Subcutaneous abdominal adipose tissue (tissue), 5 donors: ENCODE results near the gene NCOA3.

Source experiments
- H3K27ac ChIP-seq: one replicate; pipeline ENCODE4 v1.7.0; 2013; ENCODE audit warnings: low read depth, mild to moderate bottlenecking, inconsistent platforms, low read length, moderate library complexity
- H3K27me3 ChIP-seq, 5 donors: one replicate each; pipeline ENCODE4 v1.7.0; 2013; ENCODE audit warnings: low read length in 5 of 5, inconsistent platforms in 1 of 5; ENCODE audit not compliant: control insufficient read depth in 5 of 5, insufficient read depth in 4 of 5
- H3K36me3 ChIP-seq, 5 donors: one replicate each; pipeline ENCODE4 v1.7.0; 2013; ENCODE audit warnings: low read length in 5 of 5; ENCODE audit not compliant: control insufficient read depth in 5 of 5, insufficient read depth in 5 of 5
- H3K4me1 ChIP-seq, 5 donors: one replicate each; pipeline ENCODE4 v1.7.0; 2013; ENCODE audit warnings: low read length in 5 of 5, mild to moderate bottlenecking in 3 of 5, moderate library complexity in 1 of 5; ENCODE audit not compliant: control insufficient read depth in 5 of 5, insufficient read depth in 5 of 5
- H3K4me3 ChIP-seq, 5 donors: one replicate each; pipeline ENCODE4 v1.7.0; 2013; ENCODE audit warnings: low read length in 5 of 5, low read depth in 1 of 5
- H3K9ac ChIP-seq, 5 donors: one replicate each; pipeline ENCODE4 v1.7.0; 2013; ENCODE audit warnings: low read length in 5 of 5, mild to moderate bottlenecking in 4 of 5, moderate library complexity in 3 of 5
- H3K9me3 ChIP-seq, 5 donors: one replicate each; pipeline ENCODE4 v1.7.0; 2013; ENCODE audit warnings: low read length in 5 of 5; ENCODE audit not compliant: control insufficient read depth in 5 of 5
- donor health status: healthy.
- donor health status: healthy.
- donor health status: healthy.
- donor health status: healthy.
- donor health status: healthy.

The NCOA3 gene

DNA sequence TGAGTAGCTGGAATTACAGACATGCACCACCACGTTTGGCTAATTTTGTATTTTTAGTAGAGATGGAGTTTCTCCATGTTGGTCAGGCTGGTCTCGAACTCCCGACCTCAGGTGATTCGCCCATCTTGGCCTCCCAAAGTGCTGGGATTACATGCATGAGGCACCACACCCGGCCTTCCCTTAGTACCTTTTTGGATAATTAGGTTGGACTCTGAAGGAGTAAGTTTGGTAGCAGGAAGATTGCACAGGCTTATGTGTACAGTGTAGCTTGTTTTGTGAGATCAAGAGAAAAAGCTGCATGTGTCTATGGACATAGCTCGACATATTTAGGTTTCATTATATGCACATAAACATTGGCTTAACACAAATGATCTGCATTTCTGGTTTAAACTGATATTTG, 116.8 kb downstream of the NCOA3 start:
- no peak overlapping the region for H3K27ac ChIP-seq
- no peak overlapping the region for H3K9ac ChIP-seq
- peaks cover 3 to 10% (median 7%) of the 10 kb centered on the region in 5 donors for H3K36me3 ChIP-seq
- H3K4me1 ChIP-seq = peaks cover 0 to 7% (median 0%) of the 10 kb centered on the region in 5 donors
- H3K27me3 ChIP-seq = no peaks in the 10 kb centered on the region
- H3K4me3 ChIP-seq = no peak overlapping the region
- H3K9me3 ChIP-seq = no peaks in the 10 kb centered on the region

DNA sequence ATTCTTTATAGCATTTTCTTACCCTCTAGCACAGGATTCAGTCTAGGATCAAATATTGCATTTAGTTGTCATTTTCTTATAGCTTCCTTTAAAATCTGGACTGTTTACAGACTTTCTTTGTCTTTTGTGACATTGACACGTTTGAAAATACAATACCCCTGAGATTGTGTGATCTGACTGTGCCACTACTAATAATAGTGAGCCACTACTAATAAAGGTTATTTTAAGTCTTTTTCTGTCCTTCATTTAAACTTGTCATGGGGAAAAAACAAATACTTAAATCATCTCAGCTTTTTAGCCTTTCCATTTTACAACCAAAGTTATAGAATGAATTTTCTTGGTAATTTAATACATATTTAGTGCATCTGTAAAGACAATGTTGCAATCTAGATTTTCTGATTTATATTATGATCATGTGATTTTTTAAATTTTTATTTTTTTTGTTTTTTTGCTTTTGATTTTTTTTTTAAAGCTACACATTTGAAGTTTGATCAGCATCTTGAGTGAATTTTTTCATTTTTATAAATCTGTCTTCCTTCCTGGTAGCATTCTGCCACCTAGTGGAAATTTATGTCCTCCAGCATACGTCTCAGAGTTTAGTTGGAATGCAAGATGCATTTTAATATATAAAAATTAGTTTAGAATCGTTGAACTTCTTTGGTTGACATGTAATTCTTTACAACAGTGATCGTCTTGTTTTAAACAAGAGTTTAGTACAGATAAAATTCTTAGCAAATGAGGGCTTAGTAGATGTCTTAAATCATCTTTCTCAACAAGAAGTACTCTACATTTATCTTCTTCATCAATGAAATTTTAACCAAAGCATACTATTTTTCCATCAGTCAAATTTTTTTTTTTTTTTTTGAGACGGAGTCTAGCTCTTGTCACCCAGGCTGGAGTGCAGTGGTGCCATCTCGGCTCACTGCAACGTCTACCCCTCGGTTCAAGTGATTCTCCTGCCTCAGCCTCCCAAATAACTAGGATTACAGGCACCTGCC, 119.4 kb downstream of the NCOA3 start:
- Histone ChIP-seq H3K27ac (no peak overlapping the region), H3K36me3 (peaks cover 7 to 20% (median 13%) of the 10 kb centered on the region in 5 donors), H3K4me3 (no peak overlapping the region), H3K9me3 (no peaks in the 10 kb centered on the region), H3K9ac (no peak overlapping the region), H3K4me1 (no peaks in the 10 kb centered on the region), H3K27me3 (no peaks in the 10 kb centered on the region)

DNA sequence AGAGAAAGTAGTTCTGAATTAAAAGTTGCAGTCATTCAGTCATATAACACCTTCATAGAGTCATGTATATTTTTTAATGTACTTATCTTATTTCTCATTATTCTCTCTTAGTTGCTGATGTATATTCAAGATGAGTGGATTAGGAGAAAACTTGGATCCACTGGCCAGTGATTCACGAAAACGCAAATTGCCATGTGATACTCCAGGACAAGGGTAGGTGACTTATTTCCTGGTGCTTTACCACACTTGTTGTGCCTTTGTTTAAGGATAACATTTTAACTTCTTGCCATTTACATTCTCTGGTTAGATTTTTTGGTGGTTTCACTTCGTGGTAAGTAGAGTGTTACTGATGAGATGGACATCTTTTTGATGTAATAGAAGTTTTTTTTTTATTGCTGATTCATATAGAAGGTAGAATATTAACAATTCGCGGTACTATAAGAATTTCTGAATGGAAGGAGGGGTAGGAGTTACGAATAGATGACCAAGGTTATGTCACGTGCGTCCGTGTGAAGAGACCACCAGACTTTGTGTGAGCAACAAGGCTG, 120.5 kb downstream of the NCOA3 start:
- no peaks in the 10 kb centered on the region for H3K4me1 ChIP-seq
- peaks cover 15 to 29% (median 21%) of the 10 kb centered on the region in 5 donors for H3K36me3 ChIP-seq
- H3K9me3 ChIP-seq = no peaks in the 10 kb centered on the region
- no peaks in the 10 kb centered on the region for H3K27me3 ChIP-seq
- H3K9ac ChIP-seq = no peak overlapping the region
- no peak overlapping the region for H3K4me3 ChIP-seq
- H3K27ac ChIP-seq = no peak overlapping the region

DNA sequence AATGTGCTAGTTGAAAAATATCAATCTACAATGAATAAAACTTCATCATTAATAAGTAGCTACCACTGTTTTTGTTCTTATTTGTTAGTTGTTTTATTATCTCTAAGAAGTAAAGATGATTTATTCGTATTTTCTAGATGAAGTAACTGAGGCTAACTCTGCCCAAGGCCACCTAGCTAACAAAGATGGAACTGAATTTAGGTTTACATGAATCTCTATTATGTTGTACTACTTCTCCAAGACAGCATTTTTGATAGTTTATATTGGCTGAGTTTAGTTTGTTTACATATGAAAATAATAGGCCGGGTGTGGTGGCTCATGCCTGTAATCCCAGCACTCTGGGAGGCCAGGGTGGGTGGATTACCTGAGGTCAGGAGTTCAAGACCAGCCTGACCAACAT, 121.5 kb downstream of the NCOA3 start:
- H3K36me3 ChIP-seq = peaks cover 21 to 38% (median 26%) of the 10 kb centered on the region in 5 donors

DNA sequence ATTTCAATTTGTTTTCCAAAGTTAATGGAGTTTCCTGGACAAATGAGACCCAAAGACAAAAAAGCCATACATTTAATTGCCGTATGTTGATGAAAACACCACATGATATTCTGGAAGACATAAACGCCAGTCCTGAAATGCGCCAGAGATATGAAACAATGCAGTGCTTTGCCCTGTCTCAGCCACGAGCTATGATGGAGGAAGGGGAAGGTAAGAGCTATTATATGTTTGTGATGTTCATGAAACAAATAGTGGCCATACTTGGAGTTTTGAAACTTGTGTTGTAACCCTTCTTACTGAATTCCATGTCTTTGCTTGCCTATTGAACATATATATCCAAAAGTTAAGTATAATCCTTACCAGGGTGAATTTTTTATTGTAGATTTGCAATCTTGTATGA, 125.9 kb downstream of the NCOA3 start:
- Histone ChIP-seq H3K27ac (no peak overlapping the region), H3K9ac (no peak overlapping the region), H3K27me3 (no peaks in the 10 kb centered on the region), H3K4me1 (no peaks in the 10 kb centered on the region), H3K9me3 (no peaks in the 10 kb centered on the region), H3K36me3 (peaks cover 24 to 41% (median 31%) of the 10 kb centered on the region in 5 donors), H3K4me3 (no peak overlapping the region)

More for the DNA sequence above, 121.5 kb downstream of the NCOA3 start:
- Histone ChIP-seq H3K4me1 (no peaks in the 10 kb centered on the region), H3K27me3 (no peaks in the 10 kb centered on the region), H3K27ac (no peak overlapping the region), H3K9me3 (no peaks in the 10 kb centered on the region), H3K4me3 (no peak overlapping the region), H3K9ac (no peak overlapping the region)

DNA sequence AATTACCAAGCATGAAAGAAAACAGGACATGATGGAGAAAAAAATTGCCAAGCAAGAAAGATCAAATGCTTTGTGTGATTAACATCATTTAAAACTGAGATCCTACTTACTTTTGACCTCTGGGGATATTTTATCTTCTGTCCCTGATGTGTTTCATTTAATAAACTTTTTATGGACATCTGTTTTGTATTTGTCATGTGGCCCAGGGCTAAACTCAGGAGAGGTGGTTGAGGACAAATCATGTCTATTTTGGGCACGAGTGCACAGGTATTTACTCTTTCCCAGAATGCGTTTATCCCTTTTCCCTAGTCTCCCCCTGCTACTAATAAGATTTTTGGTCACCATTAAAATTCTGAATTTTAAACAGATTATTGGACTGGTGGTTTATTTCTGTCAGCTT, 128.2 kb downstream of the NCOA3 start:
- H3K36me3 ChIP-seq = peaks cover 21 to 40% (median 32%) of the 10 kb centered on the region in 5 donors
- no peak overlapping the region for H3K4me3 ChIP-seq
- no peak overlapping the region for H3K9ac ChIP-seq
- H3K4me1 ChIP-seq = no peaks in the 10 kb centered on the region
- no peak overlapping the region for H3K27ac ChIP-seq
- H3K27me3 ChIP-seq = no peaks in the 10 kb centered on the region
- no peaks in the 10 kb centered on the region for H3K9me3 ChIP-seq

DNA sequence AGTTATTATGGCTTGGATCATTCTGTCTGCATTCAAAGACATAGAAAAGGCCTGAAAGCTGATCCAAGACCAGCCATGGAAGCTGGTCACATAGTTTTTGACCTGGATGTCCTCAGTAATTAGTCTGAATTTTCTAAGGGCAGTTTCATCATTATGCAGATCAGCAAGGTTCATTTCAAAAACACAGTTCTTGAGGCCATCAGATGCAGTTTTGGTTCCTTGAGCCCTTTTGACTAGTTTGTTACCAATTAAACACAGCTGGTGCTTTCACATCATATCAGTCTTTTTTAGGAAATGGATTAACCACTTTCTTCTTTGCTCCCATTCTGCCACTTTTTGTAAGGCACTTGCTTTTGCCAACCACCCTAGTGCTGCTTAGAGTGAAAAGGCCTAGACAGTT, 129.4 kb downstream of the NCOA3 start:
- Histone ChIP-seq H3K36me3 (peaks cover 28 to 45% (median 40%) of the 10 kb centered on the region in 5 donors), H3K9ac (no peak overlapping the region), H3K4me3 (no peak overlapping the region), H3K27me3 (no peaks in the 10 kb centered on the region), H3K4me1 (peaks cover 0 to 7% (median 3%) of the 10 kb centered on the region in 5 donors), H3K9me3 (no peaks in the 10 kb centered on the region), H3K27ac (no peak overlapping the region)

DNA sequence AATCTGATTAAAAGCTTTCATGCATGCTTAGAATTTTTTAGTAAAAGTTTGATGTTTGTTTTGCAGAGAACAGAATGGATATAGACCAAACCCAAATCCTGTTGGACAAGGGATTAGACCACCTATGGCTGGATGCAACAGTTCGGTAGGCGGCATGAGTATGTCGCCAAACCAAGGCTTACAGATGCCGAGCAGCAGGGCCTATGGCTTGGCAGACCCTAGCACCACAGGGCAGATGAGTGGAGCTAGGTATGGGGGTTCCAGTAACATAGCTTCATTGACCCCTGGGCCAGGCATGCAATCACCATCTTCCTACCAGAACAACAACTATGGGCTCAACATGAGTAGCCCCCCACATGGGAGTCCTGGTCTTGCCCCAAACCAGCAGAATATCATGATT, 133.6 kb downstream of the NCOA3 start:
- peaks cover 0 to 12% (median 7%) of the 10 kb centered on the region in 5 donors for H3K4me1 ChIP-seq
- H3K9ac ChIP-seq = no peak overlapping the region
- H3K27me3 ChIP-seq = no peaks in the 10 kb centered on the region
- peaks cover 27 to 57% (median 39%) of the 10 kb centered on the region in 5 donors for H3K36me3 ChIP-seq
- H3K4me3 ChIP-seq = no peak overlapping the region
- no peak overlapping the region for H3K27ac ChIP-seq
- no peaks in the 10 kb centered on the region for H3K9me3 ChIP-seq

DNA sequence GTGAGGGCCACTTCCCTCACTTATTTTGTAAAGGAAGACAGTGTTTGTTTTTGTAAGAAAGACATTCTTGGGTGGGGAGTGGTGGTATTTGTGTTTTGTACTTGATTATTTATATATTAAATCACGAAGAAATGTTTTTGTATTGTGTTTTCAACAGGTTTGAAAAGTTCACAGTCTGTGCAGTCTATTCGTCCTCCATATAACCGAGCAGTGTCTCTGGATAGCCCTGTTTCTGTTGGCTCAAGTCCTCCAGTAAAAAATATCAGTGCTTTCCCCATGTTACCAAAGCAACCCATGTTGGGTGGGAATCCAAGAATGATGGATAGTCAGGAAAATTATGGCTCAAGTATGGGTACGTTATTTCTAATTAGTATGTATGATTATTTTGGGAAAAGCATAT, 137.2 kb downstream of the NCOA3 start:
- Histone ChIP-seq H3K4me1 (peaks cover 0 to 17% (median 7%) of the 10 kb centered on the region in 5 donors), H3K27me3 (no peaks in the 10 kb centered on the region), H3K9ac (no peak overlapping the region), H3K4me3 (no peak overlapping the region), H3K27ac (no peak overlapping the region), H3K9me3 (no peaks in the 10 kb centered on the region), H3K36me3 (peaks cover 25 to 57% (median 40%) of the 10 kb centered on the region in 5 donors)

DNA sequence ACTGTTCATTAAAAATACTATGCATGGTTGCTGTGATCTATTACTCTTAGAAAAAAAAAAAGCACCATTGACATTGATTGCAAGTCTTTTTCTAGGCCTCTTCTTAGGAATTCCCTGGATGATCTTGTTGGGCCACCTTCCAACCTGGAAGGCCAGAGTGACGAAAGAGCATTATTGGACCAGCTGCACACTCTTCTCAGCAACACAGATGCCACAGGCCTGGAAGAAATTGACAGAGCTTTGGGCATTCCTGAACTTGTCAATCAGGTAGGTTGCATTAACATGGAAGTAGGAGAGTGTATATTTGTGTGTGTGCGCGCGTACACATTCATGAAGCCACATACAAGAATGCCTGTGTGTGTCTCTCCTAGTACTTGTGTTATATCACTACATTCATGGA, 140.4 kb downstream of the NCOA3 start:
- Histone ChIP-seq H3K4me1 (peaks cover 0 to 5% (median 0%) of the 10 kb centered on the region in 5 donors), H3K4me3 (no peak overlapping the region), H3K9me3 (no peaks in the 10 kb centered on the region), H3K9ac (no peak overlapping the region), H3K27me3 (no peaks in the 10 kb centered on the region), H3K36me3 (peaks cover 17 to 59% (median 34%) of the 10 kb centered on the region in 5 donors), H3K27ac (no peak overlapping the region)
